HFF-Myc (cell line): Measurements from ENCODE around the gene NPY1R.

Experiments
- DNase-seq: peaks from one replicate; pipeline ENCODE4 v3.0.0-alpha.2; 2011; ENCODE audit warnings: low read depth; ENCODE audit errors: extremely low read depth
- H3K4me3 ChIP-seq: replicated peaks from 2 replicates; pipeline ENCODE4 v1.5.1; 2011; ENCODE audit warnings: low read depth, mild to moderate bottlenecking, control low read depth, low read length
- TF ChIP-seq, protein P1 (sequence below): IDR thresholded peaks from 2 replicates; pipeline ENCODE4 v1.5.1; 2012; ENCODE audit warnings: mild to moderate bottlenecking, low read depth, low read length, control low read depth; ENCODE audit errors: missing control alignments

NPY1R gene

DNA sequence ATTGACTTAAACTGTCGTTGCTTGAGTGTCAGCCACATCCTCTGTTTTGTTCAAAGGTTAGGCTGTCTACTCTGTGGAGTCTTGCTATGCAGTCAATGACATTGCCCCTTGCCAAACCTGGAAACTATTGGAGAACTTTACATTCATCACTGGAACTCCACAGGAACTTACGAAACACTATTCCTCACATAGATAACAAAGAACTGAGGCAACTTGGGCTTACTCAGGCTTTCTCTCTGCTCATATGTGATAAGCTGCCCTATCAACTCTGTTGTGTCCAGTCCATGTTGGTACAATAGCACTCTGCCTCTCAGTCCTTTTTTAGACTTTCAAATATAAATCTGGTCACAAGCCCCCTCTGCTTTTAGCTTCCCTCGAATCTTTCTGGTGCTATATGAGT lies 20.7 kb upstream of the NPY1R start:
- TF ChIP-seq, protein P1, sequence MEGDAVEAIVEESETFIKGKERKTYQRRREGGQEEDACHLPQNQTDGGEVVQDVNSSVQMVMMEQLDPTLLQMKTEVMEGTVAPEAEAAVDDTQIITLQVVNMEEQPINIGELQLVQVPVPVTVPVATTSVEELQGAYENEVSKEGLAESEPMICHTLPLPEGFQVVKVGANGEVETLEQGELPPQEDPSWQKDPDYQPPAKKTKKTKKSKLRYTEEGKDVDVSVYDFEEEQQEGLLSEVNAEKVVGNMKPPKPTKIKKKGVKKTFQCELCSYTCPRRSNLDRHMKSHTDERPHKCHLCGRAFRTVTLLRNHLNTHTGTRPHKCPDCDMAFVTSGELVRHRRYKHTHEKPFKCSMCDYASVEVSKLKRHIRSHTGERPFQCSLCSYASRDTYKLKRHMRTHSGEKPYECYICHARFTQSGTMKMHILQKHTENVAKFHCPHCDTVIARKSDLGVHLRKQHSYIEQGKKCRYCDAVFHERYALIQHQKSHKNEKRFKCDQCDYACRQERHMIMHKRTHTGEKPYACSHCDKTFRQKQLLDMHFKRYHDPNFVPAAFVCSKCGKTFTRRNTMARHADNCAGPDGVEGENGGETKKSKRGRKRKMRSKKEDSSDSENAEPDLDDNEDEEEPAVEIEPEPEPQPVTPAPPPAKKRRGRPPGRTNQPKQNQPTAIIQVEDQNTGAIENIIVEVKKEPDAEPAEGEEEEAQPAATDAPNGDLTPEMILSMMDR: no peak
- H3K4me3 ChIP-seq: no peak overlapping the region
- DNase-seq: no peak

DNA sequence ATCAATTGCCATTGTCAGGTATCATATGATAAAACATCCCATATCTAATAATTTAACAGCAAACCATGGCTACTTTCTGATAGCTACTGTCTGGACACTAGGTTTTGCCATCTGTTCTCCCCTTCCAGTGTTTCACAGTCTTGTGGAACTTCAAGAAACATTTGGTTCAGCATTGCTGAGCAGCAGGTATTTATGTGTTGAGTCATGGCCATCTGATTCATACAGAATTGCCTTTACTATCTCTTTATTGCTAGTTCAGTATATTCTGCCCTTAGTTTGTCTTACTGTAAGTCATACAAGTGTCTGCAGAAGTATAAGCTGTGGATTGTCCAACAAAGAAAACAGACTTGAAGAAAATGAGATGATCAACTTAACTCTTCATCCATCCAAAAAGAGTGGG lies 18.3 kb upstream of the NPY1R start:
- TF ChIP-seq, protein P1: no peak
- no peak overlapping the region for H3K4me3 ChIP-seq
- no peak for DNase-seq

DNA sequence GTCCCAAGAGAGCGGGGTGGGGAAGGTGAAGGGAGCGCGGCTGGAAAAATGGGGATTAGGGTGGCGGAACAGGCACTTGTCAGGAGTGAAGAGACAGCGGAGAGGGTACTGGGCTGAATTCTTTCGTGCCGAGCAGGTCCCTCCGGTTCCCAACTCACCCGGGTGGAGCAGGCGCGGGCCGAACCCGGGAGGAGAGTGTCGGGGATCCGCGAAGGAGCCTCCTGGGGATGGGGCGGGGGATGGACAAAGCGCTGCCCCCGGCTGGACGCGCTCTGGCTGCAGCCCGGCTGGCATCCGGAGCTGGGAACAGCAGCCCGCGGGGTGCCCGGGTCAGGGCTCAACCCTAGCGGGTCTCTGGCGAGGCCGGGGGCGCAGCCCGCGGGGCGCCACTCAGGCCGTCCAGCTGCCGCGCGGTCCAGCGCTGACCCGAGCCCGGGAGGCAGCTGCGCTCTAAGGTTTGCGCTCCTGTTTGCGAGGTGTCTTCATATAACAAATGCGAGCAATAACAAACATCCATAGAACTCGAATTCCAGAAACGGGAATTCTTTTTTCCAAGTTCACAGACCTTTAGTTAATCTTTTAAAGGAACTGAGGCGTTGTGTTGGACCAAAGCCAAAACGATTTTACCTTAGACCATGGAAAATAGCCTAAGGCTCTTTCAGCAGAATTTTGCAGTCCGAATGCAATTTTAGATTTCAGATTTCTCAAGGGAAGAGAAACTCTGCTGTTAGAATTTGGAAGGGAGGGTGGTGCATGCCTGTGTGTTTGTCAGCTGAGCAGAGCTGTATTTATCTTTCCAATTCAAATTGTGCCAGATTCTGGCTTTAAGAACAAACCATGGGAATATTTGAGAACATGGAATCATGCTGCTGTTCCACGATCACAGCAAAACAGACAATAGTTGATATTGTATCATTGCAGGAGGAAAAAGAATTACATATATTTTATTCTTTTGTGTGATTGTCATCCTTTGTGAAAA lies 12.0 kb upstream of the NPY1R start:
- TF ChIP-seq, protein P1: no peak
- no peak overlapping the region for H3K4me3 ChIP-seq
- DNase-seq: no peak

DNA sequence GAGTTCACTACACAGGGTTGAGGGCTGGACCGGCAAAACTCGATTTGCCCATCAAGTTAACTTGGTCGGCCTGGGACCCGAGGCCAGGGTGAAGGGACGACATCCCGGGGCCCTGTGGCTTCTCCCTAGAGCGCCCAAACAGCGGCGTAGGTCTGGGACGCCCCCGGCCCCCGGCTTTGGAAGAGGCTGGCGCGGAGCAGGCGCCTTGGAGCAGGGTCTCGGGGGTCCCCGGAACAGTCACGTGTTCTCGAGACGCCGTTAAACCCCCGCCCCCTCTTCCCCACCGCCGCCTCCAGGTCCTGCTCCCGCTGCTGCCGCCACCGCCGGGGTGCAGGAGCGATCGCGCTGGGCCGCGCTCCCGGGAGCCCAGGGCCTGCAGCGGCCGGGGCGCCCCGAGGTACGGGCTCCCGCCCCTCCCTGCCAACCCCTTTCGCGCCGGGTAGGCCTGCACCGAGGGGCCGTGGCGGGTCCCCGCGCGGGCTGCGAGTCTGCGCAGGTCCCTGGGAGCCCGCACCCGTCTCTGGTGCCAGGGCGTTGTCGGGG lies 11.3 kb upstream of the NPY1R start, which contains the start of gene NPY5R:
Gene NPY5R (plus strand): TSS at position 289 of the 543 bp plus-strand sequence. CDS start 6,382 bp downstream, outside the sequence.
- TF ChIP-seq, protein P1: no peak
- DNase-seq: no peak
- H3K4me3 ChIP-seq: no peak within 1 kb of the TSS

DNA sequence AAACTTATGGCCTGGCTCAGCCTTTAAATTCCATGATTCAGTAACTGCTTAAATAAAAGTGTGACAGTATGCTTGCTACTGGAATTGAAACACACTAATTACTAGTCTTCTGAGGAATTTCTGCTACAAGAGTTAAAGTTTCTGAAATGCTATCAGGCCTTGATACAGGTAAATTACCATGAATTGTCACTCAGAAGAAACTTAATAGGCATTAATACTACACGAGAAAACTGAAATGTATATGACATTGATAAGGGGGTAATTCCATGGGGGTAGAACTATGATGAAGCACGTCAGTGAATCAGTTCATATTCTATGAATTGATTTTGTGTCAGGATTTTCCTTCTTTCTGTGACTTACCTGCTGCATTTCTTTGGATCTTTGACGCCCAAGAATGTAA lies 3.0 kb upstream of the NPY1R start:
- H3K4me3 ChIP-seq: no peak overlapping the region
- TF ChIP-seq, protein P1: no peak

DNA sequence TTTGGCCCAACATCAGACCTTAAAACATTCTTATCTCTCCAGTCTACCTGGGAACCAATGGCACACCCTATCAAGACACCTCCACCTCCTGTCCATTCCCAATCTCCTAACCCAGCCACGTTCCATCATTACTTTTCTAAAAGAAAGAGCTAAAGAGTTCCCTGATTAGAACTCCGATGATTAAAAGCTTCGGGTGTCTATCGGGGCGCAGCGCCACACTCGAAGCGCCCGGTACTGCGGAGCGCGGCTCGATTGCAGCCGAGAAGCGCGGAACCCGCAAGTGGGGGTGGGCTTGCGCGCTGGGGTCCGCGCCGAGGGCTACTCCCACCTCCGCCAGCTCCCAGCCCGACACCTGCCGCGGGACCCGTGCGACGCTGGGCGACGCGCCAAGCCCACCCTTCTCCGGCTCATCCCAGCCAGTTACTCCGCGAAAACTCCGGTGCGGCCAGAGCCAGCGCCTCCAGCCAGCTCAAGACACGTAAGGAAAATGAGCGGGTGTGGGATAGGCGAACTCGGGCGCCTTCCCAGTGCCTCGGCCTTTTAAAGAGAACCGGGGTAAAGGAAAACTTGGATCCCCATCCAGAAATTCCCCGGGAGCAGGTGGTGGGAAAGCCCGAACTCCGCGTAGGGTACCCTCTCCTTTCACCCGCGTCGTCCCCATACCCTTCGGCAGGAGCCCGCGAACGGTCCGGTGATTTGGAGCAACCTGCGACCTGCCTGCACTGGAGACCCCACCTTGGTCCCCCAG lies 593 bp downstream of the NPY1R start:
- TF ChIP-seq, protein P1: no peak
- peak overlapping the region; percentile 33 for H3K4me3 ChIP-seq
- no peak for DNase-seq

More for the DNA sequence above, 3.0 kb upstream of the NPY1R start:
- DNase-seq: no peak
